Esophagus muscularis mucosa (tissue), 3 donors: ENCODE data around the gene AKAP6.

Experiments used
- POLR2AphosphoS5 ChIP-seq, 2 donors: sonication (generic); formaldehyde crosslinking; IDR thresholded peaks; one replicate each; pipeline ENCODE4 v1.6.1; 2017; ENCODE audit warnings: antibody characterized with exemption in 2 of 2
- TF ChIP-seq, protein P1 (sequence below), 3 experiments: fragments of 200-600 bp in 2 of 3; fragments of 450-650 bp in 1 of 3; sonication (generic) in 2 of 3; IDR thresholded peaks; one replicate each; pipeline ENCODE4 v1.5.1; 2017 to 2019; ENCODE audit warnings: antibody characterized with exemption in 3 of 3, mild to moderate bottlenecking in 2 of 3, moderate library complexity in 1 of 3

GRCh38 chr14:32677129-32677780 lies 348.2 kb downstream of the AKAP6 start:
- TF ChIP-seq POLR2AphosphoS5 (IDR thresholded peaks at IDR 0.05): no peak
- TF ChIP-seq, protein P1, sequence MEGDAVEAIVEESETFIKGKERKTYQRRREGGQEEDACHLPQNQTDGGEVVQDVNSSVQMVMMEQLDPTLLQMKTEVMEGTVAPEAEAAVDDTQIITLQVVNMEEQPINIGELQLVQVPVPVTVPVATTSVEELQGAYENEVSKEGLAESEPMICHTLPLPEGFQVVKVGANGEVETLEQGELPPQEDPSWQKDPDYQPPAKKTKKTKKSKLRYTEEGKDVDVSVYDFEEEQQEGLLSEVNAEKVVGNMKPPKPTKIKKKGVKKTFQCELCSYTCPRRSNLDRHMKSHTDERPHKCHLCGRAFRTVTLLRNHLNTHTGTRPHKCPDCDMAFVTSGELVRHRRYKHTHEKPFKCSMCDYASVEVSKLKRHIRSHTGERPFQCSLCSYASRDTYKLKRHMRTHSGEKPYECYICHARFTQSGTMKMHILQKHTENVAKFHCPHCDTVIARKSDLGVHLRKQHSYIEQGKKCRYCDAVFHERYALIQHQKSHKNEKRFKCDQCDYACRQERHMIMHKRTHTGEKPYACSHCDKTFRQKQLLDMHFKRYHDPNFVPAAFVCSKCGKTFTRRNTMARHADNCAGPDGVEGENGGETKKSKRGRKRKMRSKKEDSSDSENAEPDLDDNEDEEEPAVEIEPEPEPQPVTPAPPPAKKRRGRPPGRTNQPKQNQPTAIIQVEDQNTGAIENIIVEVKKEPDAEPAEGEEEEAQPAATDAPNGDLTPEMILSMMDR (IDR thresholded peaks at IDR 0.05): no peak
